GM19463 (cell line): Measurements from ENCODE around the gene ZNF83.
"Not testable (repeated sequence)": the region's sequence is repeated elsewhere in the genome, so short reads cannot be mapped to it uniquely, and the experiment has no call there.

Experiments
- ATAC-seq: cut with Tn5 transposase; IDR thresholded peaks from one replicate; pipeline ENCODE4 v1.9.1; 2021; ENCODE audit warnings: mild to moderate bottlenecking, moderate library complexity; ENCODE audit not compliant: unreplicated experiment

Gene ZNF83

GRCh38 chr19:52570000-52570861 lies 67.9 kb downstream of the ZNF83 start, which contains the start of gene ZNF701:
Gene ZNF701 (plus strand): TSS chr19:52570287. CDS start chr19:52574148, 3,861 bp downstream.
- peak; percentile 97 for ATAC-seq

- ATAC-seq: not testable (repeated sequence)
Observed at GRCh38 chr19:52569638-52569999, 68.5 kb downstream of the ZNF83 start.

- ATAC-seq: no peak
Observed at GRCh38 chr19:52567921-52568320, 70.2 kb downstream of the ZNF83 start.

- ATAC-seq: no peak
Observed at GRCh38 chr19:52566588-52566987, 71.6 kb downstream of the ZNF83 start.

GRCh38 chr19:52566121-52566520 lies 72.0 kb downstream of the ZNF83 start:
- ATAC-seq: no peak
